ENCODE data around the gene ARFRP1. TPM values are rescaled to one million over a fixed set of nuclear protein-coding genes. Genes with fewer than 3 reads are reported as not detected.

Gene ARFRP1
- total RNA-seq, 1 experiment from 2014 or later, result 30.2 TPM

DNA sequence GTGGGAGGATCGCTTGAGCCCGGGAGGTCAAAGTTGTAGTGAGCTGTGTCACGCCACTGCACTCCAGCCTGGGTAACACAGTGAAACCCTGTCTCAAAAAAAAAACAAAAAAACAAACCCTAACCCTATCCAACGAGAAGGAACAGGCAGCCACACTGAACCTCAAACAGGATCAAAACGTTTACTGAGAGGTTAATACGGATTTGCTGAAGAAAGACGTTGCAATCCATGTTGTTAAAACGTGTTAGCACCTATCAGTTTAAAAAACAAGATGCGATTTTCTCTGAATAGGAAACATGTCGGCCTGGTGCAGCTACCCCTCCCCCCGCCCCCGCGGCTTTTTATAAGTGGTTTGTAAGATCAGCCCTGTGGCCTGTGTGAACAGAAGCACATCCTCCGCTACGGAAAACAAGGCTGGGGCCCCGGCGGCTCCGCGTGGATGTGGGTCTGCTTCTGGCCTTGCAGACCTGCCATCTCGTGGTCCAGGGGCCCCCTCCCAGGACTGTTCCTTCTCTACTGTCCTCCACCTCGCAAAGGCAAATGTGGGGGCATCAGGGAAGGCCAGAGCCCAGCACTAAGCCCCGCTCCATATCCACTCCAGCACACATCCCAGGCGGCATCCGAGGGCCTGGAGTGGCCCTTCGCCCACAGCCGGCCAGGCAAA is 43.2 kb upstream of the ARFRP1 start (continued):
- TF ChIP-seq NFATC4 (CRISPR knock-in tag; IDR thresholded peaks at IDR 0.05), result no peak

DNA sequence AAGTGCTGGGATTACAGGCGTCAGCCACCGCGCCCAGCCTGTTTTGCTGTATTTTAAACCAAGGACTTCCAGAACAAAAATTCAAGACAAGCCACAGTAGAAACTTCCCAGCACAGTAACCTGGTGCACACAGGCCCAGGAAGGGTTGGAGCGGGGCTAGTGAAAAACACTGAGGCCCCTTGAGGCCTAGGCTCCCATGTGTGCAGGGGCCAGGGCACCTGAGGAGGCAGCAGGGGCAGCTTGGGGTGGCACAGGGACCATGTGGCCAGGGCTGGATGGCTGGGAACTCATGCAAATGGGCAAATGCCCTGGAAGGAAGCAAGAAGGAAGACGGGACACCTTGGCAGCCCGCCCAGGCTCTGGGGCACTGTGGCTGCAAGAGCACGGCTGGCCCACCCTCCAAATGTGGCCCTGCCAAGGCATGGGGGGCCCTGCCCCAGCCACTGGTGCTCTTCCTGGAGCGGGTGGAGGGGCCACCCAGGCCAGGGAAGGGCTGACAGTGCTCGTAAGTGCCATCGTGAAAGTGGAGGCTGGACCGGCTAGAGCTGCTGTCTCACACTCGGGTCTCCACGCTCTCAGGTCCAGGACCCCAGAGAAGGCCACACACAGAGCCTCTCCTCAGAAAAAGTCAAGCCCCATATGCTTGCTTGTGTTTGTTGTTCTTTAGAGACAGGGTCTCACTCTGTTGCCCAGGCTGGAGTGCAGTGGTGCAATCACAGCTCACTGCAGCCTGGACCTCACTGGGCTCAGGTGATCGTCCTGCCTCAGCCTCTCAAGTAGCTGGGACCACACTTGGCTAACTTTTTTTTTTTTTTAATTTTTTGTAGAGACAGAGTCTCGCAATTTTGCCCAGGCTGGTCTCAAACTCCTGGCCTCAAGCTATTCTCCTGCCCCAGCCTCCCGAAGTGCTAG is 42.1 kb upstream of the ARFRP1 start:
- Mint-ChIP-seq H3K4me3 (no peak overlapping the region), H3K27me3 (ENCODE audit: low read depth) (no peaks in the 10 kb centered on the region), H3K4me1 (peaks cover 10% of the 10 kb centered on the region), H3K27ac (peak overlapping the region; percentile 49; the same call in 1 of the 2 replicates), H3K9me3 (no peaks in the 10 kb centered on the region), H3K36me3 (no peaks in the 10 kb centered on the region)
- no peak for TF ChIP-seq SOX15 (CRISPR knock-in tag; IDR thresholded peaks at IDR 0.05)
- no peak for ATAC-seq
- CTCF ChIA-PET, result interaction anchor here (1.2 to 4.3 kb wide), 4 partner anchors 9 to 224 kb away, joined by 3 to 29 read pairs (median 6); partner anchors contain the start of gene TPD52L2
- DNase-seq (ENCODE audit: low spot score), result no peak
- POLR2A ChIA-PET, result no interaction called here

DNA sequence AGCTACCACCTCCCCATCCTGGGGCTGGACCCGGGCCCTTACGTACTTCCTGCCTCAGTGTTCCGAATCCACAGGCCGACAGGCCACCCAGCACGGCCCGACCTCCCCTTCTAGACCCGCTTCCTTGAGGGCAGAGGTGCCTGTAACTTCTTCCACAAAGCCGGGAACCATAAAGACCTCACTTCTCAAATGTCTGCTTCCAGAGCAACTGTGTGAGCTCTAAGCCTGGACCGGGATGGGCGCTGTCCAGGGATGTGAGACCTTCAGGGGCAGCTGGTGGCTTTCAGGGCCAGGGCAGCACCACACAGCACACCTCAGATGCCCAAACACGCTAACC is 41.1 kb upstream of the ARFRP1 start:
- Mint-ChIP-seq H3K4me1 (peaks cover 10% of the 10 kb centered on the region), H3K27me3 (ENCODE audit: low read depth) (no peaks in the 10 kb centered on the region), H3K27ac (peak overlapping the region; percentile 91), H3K9me3 (no peaks in the 10 kb centered on the region), H3K4me3 (no peak overlapping the region), H3K36me3 (no peaks in the 10 kb centered on the region)
- TF ChIP-seq RELA (CRISPR knock-in tag; IDR thresholded peaks at IDR 0.05; ENCODE audit: borderline replicate concordance) (no peak), RORB (CRISPR knock-in tag; IDR thresholded peaks at IDR 0.05) (no peak), SOX15 (CRISPR knock-in tag; IDR thresholded peaks at IDR 0.05) (no peak), IRF2 (CRISPR knock-in tag; IDR thresholded peaks at IDR 0.05; ENCODE audit: borderline replicate concordance, low read depth) (no peak), ZNF263 (CRISPR knock-in tag; IDR thresholded peaks at IDR 0.05; ENCODE audit: low read depth) (no peak), EMX1 (CRISPR knock-in tag; IDR thresholded peaks at IDR 0.05) (no peak), NR1H2 (CRISPR knock-in tag; IDR thresholded peaks at IDR 0.05) (no peak), SP1 (CRISPR knock-in tag; conservative IDR thresholded peaks at IDR 0.05) (no peak), ELF4 (CRISPR knock-in tag; IDR thresholded peaks at IDR 0.05; ENCODE audit: low read depth) (no peak), ZNF121 (CRISPR knock-in tag; IDR thresholded peaks at IDR 0.05) (no peak), GTF2I (CRISPR knock-in tag; conservative IDR thresholded peaks at IDR 0.05) (no peak), JAZF1 (CRISPR knock-in tag; IDR thresholded peaks at IDR 0.05) (no peak), MYBL2 (CRISPR knock-in tag; IDR thresholded peaks at IDR 0.05) (no peak), ATF1 (CRISPR knock-in tag; IDR thresholded peaks at IDR 0.05) (no peak), ZNF671 (CRISPR knock-in tag; IDR thresholded peaks at IDR 0.05) (no peak), MXD4 (CRISPR knock-in tag; IDR thresholded peaks at IDR 0.05; ENCODE audit: borderline replicate concordance) (no peak)
- TF ChIP-seq, protein P1, sequence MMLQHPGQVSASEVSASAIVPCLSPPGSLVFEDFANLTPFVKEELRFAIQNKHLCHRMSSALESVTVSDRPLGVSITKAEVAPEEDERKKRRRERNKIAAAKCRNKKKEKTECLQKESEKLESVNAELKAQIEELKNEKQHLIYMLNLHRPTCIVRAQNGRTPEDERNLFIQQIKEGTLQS (CRISPR knock-in tag; conservative IDR thresholded peaks at IDR 0.05), result no peak
- TF ChIP-seq, protein P2, sequence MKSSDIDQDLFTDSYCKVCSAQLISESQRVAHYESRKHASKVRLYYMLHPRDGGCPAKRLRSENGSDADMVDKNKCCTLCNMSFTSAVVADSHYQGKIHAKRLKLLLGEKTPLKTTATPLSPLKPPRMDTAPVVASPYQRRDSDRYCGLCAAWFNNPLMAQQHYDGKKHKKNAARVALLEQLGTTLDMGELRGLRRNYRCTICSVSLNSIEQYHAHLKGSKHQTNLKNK (CRISPR knock-in tag; IDR thresholded peaks at IDR 0.05), result no peak
- TF ChIP-seq, protein P3, sequence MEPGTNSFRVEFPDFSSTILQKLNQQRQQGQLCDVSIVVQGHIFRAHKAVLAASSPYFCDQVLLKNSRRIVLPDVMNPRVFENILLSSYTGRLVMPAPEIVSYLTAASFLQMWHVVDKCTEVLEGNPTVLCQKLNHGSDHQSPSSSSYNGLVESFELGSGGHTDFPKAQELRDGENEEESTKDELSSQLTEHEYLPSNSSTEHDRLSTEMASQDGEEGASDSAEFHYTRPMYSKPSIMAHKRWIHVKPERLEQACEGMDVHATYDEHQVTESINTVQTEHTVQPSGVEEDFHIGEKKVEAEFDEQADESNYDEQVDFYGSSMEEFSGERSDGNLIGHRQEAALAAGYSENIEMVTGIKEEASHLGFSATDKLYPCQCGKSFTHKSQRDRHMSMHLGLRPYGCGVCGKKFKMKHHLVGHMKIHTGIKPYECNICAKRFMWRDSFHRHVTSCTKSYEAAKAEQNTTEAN (CRISPR knock-in tag; IDR thresholded peaks at IDR 0.05), result no peak
- DNase-seq (ENCODE audit: low spot score) (no peak), ATAC-seq (no peak)
- POLR2A ChIA-PET, result no interaction called here
- CTCF ChIA-PET, result interaction anchor here (1.2 to 4.3 kb wide), 3 partner anchors 8 to 225 kb away, joined by 3 to 29 read pairs (median 8); no protein-coding TSS in a partner anchor
